Keratinocyte (primary cell): ENCODE results near the gene HDLBP. TPM values are rescaled to one million over a fixed set of nuclear protein-coding genes. Genes with fewer than 3 reads are reported as not detected.

Experiments used
- DNase-seq: peaks from one replicate; pipeline ENCODE4 v3.0.0-alpha.2; 2011; ENCODE audit warnings: low read depth, missing footprints, low spot score
- FAIRE-seq: peaks from 2 replicates; lab custom pipeline; 2011; peaks lifted over from hg19 to GRCh38; lab: Jason Lieb, UNC
- H2AFZ ChIP-seq: 2 replicates; pipeline ENCODE4 v1.6.0; 2012; ENCODE audit warnings: low read length, control low read depth, inconsistent platforms; ENCODE audit not compliant: control insufficient read depth
- H3K27ac ChIP-seq: 2 replicates; pipeline ENCODE4 v1.5.1; 2011; ENCODE audit warnings: low read length; ENCODE audit not compliant: control insufficient read depth, insufficient read depth
- H3K27me3 ChIP-seq: 3 replicates; pipeline ENCODE4 v1.6.0; 2011; ENCODE audit warnings: low read length; ENCODE audit not compliant: control insufficient read depth, insufficient read depth; ENCODE audit errors: extremely low read depth
- H3K36me3 ChIP-seq, 2 experiments: 2 replicates in 1 of 2; 3 replicates in 1 of 2; pipeline ENCODE4 v1.5.1; 2011; ENCODE audit warnings: low read length in 2 of 2, mild to moderate bottlenecking in 1 of 2; ENCODE audit not compliant: control insufficient read depth in 2 of 2, insufficient read depth in 2 of 2; ENCODE audit errors: extremely low read depth in 1 of 2
- H3K4me1 ChIP-seq: 3 replicates; pipeline ENCODE4 v1.5.1; 2011; ENCODE audit warnings: low read length; ENCODE audit not compliant: control insufficient read depth, insufficient read depth; ENCODE audit errors: extremely low read depth
- H3K4me2 ChIP-seq: 3 replicates; pipeline ENCODE4 v1.6.0; 2011; ENCODE audit warnings: low read depth, low read length; ENCODE audit not compliant: control insufficient read depth, insufficient read depth; ENCODE audit errors: extremely low read depth
- H3K4me3 ChIP-seq, 3 experiments: fragments of 200-600 bp in 1 of 3; sonication (generic) in 1 of 3; 2 replicates in 2 of 3; 3 replicates in 1 of 3; pipeline ENCODE4 v1.5.1; 2011 to 2016; ENCODE audit warnings: low read length in 3 of 3, mild to moderate bottlenecking in 3 of 3, control low read depth in 2 of 3, inconsistent platforms in 1 of 3, low read depth in 1 of 3, mixed read lengths in 1 of 3, mixed run types in 1 of 3, moderate library complexity in 1 of 3; ENCODE audit not compliant: control insufficient read depth in 2 of 3, insufficient read depth in 2 of 3; ENCODE audit errors: extremely low read depth in 1 of 3
- H3K79me2 ChIP-seq: 2 replicates; pipeline ENCODE4 v1.6.0; 2012; ENCODE audit warnings: low read length; ENCODE audit not compliant: control insufficient read depth, insufficient read depth
- H3K9ac ChIP-seq: 3 replicates; pipeline ENCODE4 v1.6.0; 2011; ENCODE audit warnings: low read length; ENCODE audit not compliant: control insufficient read depth, insufficient read depth; ENCODE audit errors: extremely low read depth
- H3K9me1 ChIP-seq: 3 replicates; pipeline ENCODE4 v1.6.0; 2011; ENCODE audit warnings: low read length; ENCODE audit not compliant: control insufficient read depth, insufficient read depth; ENCODE audit errors: extremely low read depth
- H3K9me3 ChIP-seq: 2 replicates; pipeline ENCODE4 v1.5.1; 2012; ENCODE audit warnings: low read depth, low read length; ENCODE audit not compliant: control insufficient read depth
- H4K20me1 ChIP-seq: 3 replicates; pipeline ENCODE4 v1.6.0; 2011; ENCODE audit warnings: low read length; ENCODE audit not compliant: control insufficient read depth, insufficient read depth; ENCODE audit errors: extremely low read depth
- CTCF ChIP-seq, 3 experiments: IDR thresholded peaks in 1 of 3; conservative IDR thresholded peaks in 1 of 3; optimal IDR thresholded peaks in 1 of 3; 2 replicates in 2 of 3; 3 replicates in 1 of 3; pipeline versions ENCODE3 to v1.5.1; 2011; ENCODE audit warnings: low read length in 3 of 3, mild to moderate bottlenecking in 3 of 3, moderate library complexity in 2 of 3, control low read depth in 1 of 3, inconsistent platforms in 1 of 3; ENCODE audit not compliant: insufficient read depth in 2 of 3; ENCODE audit errors: extremely low read depth in 1 of 3
- EZH2 ChIP-seq: IDR thresholded peaks from one replicate; pipeline ENCODE4 v1.6.1; 2012; ENCODE audit warnings: inconsistent platforms, mild to moderate bottlenecking, low read length, moderate library complexity
- dilution Hi-C: fragments of 300-500 bp; cut with MboI; formaldehyde crosslinking; loops from one replicate; pipeline ENCODE4 v1.7.0; 2020; ENCODE audit warnings: low sequenced_read_pairs; ENCODE audit not compliant: extremely low pct_ligation_motif_present
- polyA plus RNA-seq, 5 experiments: library from polyadenylated mRNA; depleted of rRNA in 3 of 5; stranded (reverse) in 3 of 5; stranded (forward) in 1 of 5; unstranded in 1 of 5; fragments of >200 nt; gene quantifications; 1 replicate in 1 of 5; 2 replicates in 3 of 5; 3 replicates in 1 of 5; pipeline versions ENCODE4 v1.2.1 to v1.2.3, GENCODE V29; 2011 to 2012; ENCODE audit warnings: missing spikeins in 2 of 5, low read depth in 1 of 5, low replicate concordance in 1 of 5

Gene HDLBP
- polyA plus RNA-seq, 1 donor (not counting 4 experiments of a cell fraction or from before 2014, with no cell fraction given): 289 TPM

GRCh38 chr2:241249654-241250053, 65.8 kb downstream of the HDLBP start:
- Histone ChIP-seq H2AFZ (no peak overlapping the region), H3K9ac (no peak overlapping the region), H3K9me3 (no peaks in the 10 kb centered on the region), H4K20me1 (peaks cover 8% of the 10 kb centered on the region), H3K79me2 (peaks cover 12% of the 10 kb centered on the region), H3K27ac (no peak overlapping the region), H3K4me2 (no peak overlapping the region), H3K36me3 (peaks cover 61 to 80% of the 10 kb centered on the region in 2 experiments), H3K4me3 (no peak overlapping the region), H3K27me3 (no peaks in the 10 kb centered on the region), H3K9me1 (no peaks in the 10 kb centered on the region), H3K4me1 (no peaks in the 10 kb centered on the region)
- DNase-seq: no peak
- FAIRE-seq: no peak
- no peak for TF ChIP-seq EZH2
- dilution Hi-C loops: no loop called here

DNA sequence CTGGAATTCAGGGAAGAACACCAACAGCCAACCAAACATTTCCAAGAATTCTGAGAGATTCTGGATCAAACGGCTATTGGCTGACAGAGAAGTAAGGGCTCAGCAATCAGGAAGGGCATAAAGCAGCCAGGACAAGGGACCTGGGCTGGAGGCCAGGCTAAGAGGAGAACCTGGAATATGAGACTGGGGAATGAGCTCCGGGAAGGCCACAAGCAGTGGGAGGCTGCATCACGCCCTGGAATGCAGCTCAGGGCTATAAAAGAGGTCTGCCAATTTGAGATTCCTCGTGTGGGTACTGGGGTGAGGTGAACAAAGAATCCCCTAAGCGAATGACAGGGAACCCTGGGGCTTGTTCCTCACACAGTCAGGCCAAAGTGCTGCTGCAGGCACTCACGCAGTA, 66.6 kb downstream of the HDLBP start:
- H4K20me1 ChIP-seq: peaks cover 7% of the 10 kb centered on the region
- dilution Hi-C loops: no loop called here
- no peak overlapping the region for H3K4me3 ChIP-seq
- no peaks in the 10 kb centered on the region for H3K9me3 ChIP-seq
- H2AFZ ChIP-seq: no peak overlapping the region
- FAIRE-seq (no peak), DNase-seq (no peak)
- no peaks in the 10 kb centered on the region for H3K9me1 ChIP-seq
- no peaks in the 10 kb centered on the region for H3K27me3 ChIP-seq
- no peak overlapping the region for H3K4me2 ChIP-seq
- H3K27ac ChIP-seq: no peak overlapping the region
- no peak overlapping the region for H3K9ac ChIP-seq
- peaks cover 15% of the 10 kb centered on the region for H3K79me2 ChIP-seq
- peaks cover 64 to 82% of the 10 kb centered on the region in 2 experiments for H3K36me3 ChIP-seq
- TF ChIP-seq CTCF (optimal IDR thresholded peaks at IDR 0.05 in 1 of 3, IDR thresholded peaks at IDR 0.05 in 1 of 3, conservative IDR thresholded peaks at IDR 0.05 in 1 of 3; ENCODE audit: extremely low read depth in 1 of 3, insufficient read depth in 2 of 3, low read length in 3 of 3) (no peak), EZH2 (no peak)
- no peaks in the 10 kb centered on the region for H3K4me1 ChIP-seq

DNA sequence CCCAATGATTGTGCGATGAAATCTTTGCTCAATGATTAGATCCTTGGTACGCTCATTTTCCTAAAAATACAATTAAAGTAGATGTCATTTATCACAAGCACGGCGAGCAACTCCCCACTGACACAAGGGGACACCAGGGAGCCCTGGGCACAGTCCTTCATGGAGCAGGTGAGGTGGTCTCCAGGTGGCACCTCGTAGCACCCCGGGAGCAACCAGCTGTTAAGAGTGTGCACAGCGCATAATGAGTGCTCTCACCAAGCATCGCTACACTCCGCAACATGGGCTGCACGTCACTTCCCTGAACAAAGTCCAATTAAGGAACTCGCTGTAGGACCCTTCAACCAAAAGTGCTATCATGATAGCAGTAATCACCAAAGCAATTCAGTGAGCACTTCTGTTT, 67.2 kb downstream of the HDLBP start:
- DNase-seq (no peak), FAIRE-seq (no peak)
- H3K9me3 ChIP-seq: no peaks in the 10 kb centered on the region
- H3K27me3 ChIP-seq: no peaks in the 10 kb centered on the region
- peaks cover 7% of the 10 kb centered on the region for H4K20me1 ChIP-seq
- peaks cover 15% of the 10 kb centered on the region for H3K79me2 ChIP-seq
- no peak overlapping the region for H2AFZ ChIP-seq
- dilution Hi-C loops: no loop called here
- no peaks in the 10 kb centered on the region for H3K9me1 ChIP-seq
- no peak overlapping the region for H3K9ac ChIP-seq
- no peaks in the 10 kb centered on the region for H3K4me1 ChIP-seq
- TF ChIP-seq CTCF (optimal IDR thresholded peaks at IDR 0.05 in 1 of 3, IDR thresholded peaks at IDR 0.05 in 1 of 3, conservative IDR thresholded peaks at IDR 0.05 in 1 of 3; ENCODE audit: extremely low read depth in 1 of 3, insufficient read depth in 2 of 3, low read length in 3 of 3): no peak
- no peak for TF ChIP-seq EZH2
- H3K27ac ChIP-seq: no peak overlapping the region
- H3K4me3 ChIP-seq: no peak overlapping the region
- H3K4me2 ChIP-seq: no peak overlapping the region
- peaks cover 61 to 78% of the 10 kb centered on the region in 2 experiments for H3K36me3 ChIP-seq
